RWPE2 (cell line): ENCODE measurements around the gene SDSL.

Source experiments
- ATAC-seq: fragments of 200-7000 bp; cut with Tn5 transposase; 3 replicates; pipeline ENCODE4 v1.9.1; 2021; ENCODE audit warnings: low read depth
- DNase-seq: peaks from one replicate; pipeline ENCODE4 v3.0.0-alpha.2; 2020; ENCODE audit warnings: low spot score
- H3K27ac ChIP-seq: fragments of 450-650 bp; 2 replicates; pipeline ENCODE4 v1.5.1; 2017; ENCODE audit warnings: mild to moderate bottlenecking; ENCODE audit not compliant: poor library complexity, severe bottlenecking
- H3K27me3 ChIP-seq: fragments of 250-450 bp; sonication (Bioruptor Pico); 2 replicates; pipeline ENCODE4 v1.5.1; 2021; ENCODE audit warnings: mild to moderate bottlenecking, moderate library complexity; ENCODE audit not compliant: insufficient read depth, poor library complexity, severe bottlenecking
- H3K36me3 ChIP-seq: fragments of 250-450 bp; sonication (Bioruptor Pico); 2 replicates; pipeline ENCODE4 v1.5.1; 2020; ENCODE audit warnings: low read depth, mild to moderate bottlenecking, moderate library complexity
- H3K4me1 ChIP-seq: fragments of 250-450 bp; sonication (Bioruptor Pico); 2 replicates; pipeline ENCODE4 v1.5.1; 2021; ENCODE audit warnings: mild to moderate bottlenecking, moderate library complexity; ENCODE audit not compliant: insufficient read depth, poor library complexity, severe bottlenecking
- H3K4me3 ChIP-seq: fragments of 250-450 bp; sonication (Bioruptor Pico); 2 replicates; pipeline ENCODE4 v1.5.1; 2021; ENCODE audit warnings: mild to moderate bottlenecking, moderate library complexity; ENCODE audit not compliant: severe bottlenecking
- H3K9me3 ChIP-seq: fragments of 250-450 bp; sonication (Bioruptor Pico); 2 replicates; pipeline ENCODE4 v1.5.1; 2021; ENCODE audit warnings: mild to moderate bottlenecking, moderate library complexity; ENCODE audit not compliant: severe bottlenecking
- CTCF ChIP-seq: fragments of 450-650 bp; IDR thresholded peaks from one replicate; pipeline ENCODE4 v1.5.1; 2017; ENCODE audit warnings: mild to moderate bottlenecking, moderate library complexity; ENCODE audit not compliant: poor library complexity, severe bottlenecking

SDSL gene

GRCh38 chr12:113396200-113396599, 26.0 kb upstream of the SDSL start:
- no peak for DNase-seq
- no peaks in the 10 kb centered on the region for H3K36me3 ChIP-seq
- H3K27me3 ChIP-seq, result no peaks in the 10 kb centered on the region

GRCh38 chr12:113396828-113397496, 25.2 kb upstream of the SDSL start:
- Histone ChIP-seq H3K27ac (no peak overlapping the region), H3K9me3 (no peaks in the 10 kb centered on the region), H3K27me3 (no peaks in the 10 kb centered on the region), H3K4me3 (no peak overlapping the region), H3K36me3 (no peaks in the 10 kb centered on the region), H3K4me1 (no peaks in the 10 kb centered on the region)
- ATAC-seq, result no peak; the same call in 2 of the 3 replicates
- DNase-seq, result no peak
- no peak for TF ChIP-seq CTCF

More at GRCh38 chr12:113396200-113396599, 26.0 kb upstream of the SDSL start:
- no peak for TF ChIP-seq CTCF
- Histone ChIP-seq H3K27ac (no peak overlapping the region), H3K4me3 (no peak overlapping the region), H3K4me1 (no peaks in the 10 kb centered on the region), H3K9me3 (no peaks in the 10 kb centered on the region)
- ATAC-seq, result no peak

- H3K27me3 ChIP-seq, result no peaks in the 10 kb centered on the region
- no peak for TF ChIP-seq CTCF
- H3K27ac ChIP-seq, result no peak overlapping the region
- no peaks in the 10 kb centered on the region for H3K36me3 ChIP-seq
- ATAC-seq, result peak; percentile 9; the same call in 1 of the 3 replicates
- H3K4me3 ChIP-seq, result no peak overlapping the region
- no peaks in the 10 kb centered on the region for H3K4me1 ChIP-seq
- no peak for DNase-seq
- no peaks in the 10 kb centered on the region for H3K9me3 ChIP-seq
Observed at GRCh38 chr12:113397497-113398197, 24.5 kb upstream of the SDSL start.

GRCh38 chr12:113398346-113399290, 23.6 kb upstream of the SDSL start:
- H3K36me3 ChIP-seq, result no peaks in the 10 kb centered on the region
- H3K9me3 ChIP-seq, result no peaks in the 10 kb centered on the region
- no peak for ATAC-seq

More at GRCh38 chr12:113398346-113399290, 23.6 kb upstream of the SDSL start:
- no peaks in the 10 kb centered on the region for H3K4me1 ChIP-seq
- H3K4me3 ChIP-seq, result no peak overlapping the region
- no peak for TF ChIP-seq CTCF
- no peaks in the 10 kb centered on the region for H3K27me3 ChIP-seq
- no peak for DNase-seq
- no peak overlapping the region for H3K27ac ChIP-seq
